ENCODE data around the gene NEAT1. TPM values are rescaled to one million over a fixed set of nuclear protein-coding genes. Genes with fewer than 3 reads are reported as not detected.
A peak's percentile ranks its signal among the peaks of the same experiment; 100 is the strongest.

The NEAT1 gene
- total and polyA plus RNA-seq, 9 of the 15 experiments (the other 6 are each of a cell fraction or from before 2014, with no cell fraction given): 20.1 to 389 (median 62.8) TPM

DNA sequence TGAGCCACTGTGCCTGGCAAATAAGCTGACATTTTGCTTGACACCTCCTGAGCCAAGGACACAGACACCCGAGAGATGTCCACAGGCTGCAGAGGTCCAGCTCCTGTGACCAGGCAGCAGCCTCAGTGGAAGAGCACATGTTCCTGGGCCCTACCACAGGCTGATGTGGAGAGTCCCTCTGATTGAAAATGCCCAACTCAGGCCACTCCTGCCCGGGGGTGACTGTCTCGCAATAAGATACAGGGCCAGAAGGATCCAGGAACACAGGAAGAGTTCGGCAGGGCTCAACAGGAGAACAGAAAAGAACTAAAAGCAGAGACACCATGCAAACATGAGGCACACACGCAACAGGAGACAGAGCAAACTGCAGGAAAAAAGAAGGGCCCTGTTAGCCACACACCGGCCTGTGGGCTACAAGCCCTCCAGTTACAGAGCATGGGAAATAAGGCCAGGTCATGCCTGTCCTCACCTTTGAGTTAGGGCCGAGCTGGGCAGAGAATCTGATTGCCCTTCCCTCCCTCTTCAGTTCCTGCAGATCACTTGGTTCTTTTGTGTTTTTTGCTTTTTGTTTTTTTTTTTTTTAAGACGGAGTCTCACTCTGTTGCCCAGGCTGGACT lies 47.9 kb downstream of the NEAT1 start (continued):
- TF ChIP-seq, protein P1, sequence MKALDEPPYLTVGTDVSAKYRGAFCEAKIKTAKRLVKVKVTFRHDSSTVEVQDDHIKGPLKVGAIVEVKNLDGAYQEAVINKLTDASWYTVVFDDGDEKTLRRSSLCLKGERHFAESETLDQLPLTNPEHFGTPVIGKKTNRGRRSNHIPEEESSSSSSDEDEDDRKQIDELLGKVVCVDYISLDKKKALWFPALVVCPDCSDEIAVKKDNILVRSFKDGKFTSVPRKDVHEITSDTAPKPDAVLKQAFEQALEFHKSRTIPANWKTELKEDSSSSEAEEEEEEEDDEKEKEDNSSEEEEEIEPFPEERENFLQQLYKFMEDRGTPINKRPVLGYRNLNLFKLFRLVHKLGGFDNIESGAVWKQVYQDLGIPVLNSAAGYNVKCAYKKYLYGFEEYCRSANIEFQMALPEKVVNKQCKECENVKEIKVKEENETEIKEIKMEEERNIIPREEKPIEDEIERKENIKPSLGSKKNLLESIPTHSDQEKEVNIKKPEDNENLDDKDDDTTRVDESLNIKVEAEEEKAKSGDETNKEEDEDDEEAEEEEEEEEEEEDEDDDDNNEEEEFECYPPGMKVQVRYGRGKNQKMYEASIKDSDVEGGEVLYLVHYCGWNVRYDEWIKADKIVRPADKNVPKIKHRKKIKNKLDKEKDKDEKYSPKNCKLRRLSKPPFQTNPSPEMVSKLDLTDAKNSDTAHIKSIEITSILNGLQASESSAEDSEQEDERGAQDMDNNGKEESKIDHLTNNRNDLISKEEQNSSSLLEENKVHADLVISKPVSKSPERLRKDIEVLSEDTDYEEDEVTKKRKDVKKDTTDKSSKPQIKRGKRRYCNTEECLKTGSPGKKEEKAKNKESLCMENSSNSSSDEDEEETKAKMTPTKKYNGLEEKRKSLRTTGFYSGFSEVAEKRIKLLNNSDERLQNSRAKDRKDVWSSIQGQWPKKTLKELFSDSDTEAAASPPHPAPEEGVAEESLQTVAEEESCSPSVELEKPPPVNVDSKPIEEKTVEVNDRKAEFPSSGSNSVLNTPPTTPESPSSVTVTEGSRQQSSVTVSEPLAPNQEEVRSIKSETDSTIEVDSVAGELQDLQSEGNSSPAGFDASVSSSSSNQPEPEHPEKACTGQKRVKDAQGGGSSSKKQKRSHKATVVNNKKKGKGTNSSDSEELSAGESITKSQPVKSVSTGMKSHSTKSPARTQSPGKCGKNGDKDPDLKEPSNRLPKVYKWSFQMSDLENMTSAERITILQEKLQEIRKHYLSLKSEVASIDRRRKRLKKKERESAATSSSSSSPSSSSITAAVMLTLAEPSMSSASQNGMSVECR (CRISPR knock-in tag; IDR thresholded peaks at IDR 0.05): 0 out of 2 replicates have a peak, but pooled peaks have one; percentile 38
- no peak for TF ChIP-seq KLF6 (CRISPR knock-in tag; IDR thresholded peaks at IDR 0.05; ENCODE audit: borderline replicate concordance)
- TF ChIP-seq, protein P2, sequence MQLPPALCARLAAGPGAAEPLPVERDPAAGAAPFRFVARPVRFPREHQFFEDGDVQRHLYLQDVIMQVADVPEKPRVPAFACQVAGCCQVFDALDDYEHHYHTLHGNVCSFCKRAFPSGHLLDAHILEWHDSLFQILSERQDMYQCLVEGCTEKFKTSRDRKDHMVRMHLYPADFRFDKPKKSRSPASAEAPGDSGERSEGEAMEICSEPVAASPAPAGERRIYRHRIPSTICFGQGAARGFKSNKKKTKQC (CRISPR knock-in tag; IDR thresholded peaks at IDR 0.05): 0 out of 2 replicates have a peak, but pooled peaks have one; percentile 7

All from K562 (cell line).